ENCODE measurements around the gene NRSN1.

DNA sequence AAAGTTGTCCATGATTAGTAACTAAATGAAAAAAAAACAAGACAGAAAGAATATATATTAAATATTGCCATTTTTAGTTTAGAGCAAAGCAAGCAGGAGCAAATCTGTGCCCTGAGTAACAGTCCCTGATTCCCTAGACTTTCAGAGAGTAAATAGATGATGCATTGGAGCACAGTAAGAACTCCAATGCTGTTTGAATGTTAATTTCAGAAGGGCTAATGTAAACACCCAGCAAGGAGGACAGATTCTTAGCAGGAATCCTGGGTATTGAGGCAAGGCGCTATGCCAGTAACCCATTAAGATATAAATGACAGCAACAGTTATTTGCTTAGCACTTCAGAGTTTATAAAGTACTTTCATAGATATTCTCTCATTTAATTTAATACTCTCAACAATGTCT, 15.6 kb upstream of the NRSN1 start:
- TF ChIP-seq, protein P1, sequence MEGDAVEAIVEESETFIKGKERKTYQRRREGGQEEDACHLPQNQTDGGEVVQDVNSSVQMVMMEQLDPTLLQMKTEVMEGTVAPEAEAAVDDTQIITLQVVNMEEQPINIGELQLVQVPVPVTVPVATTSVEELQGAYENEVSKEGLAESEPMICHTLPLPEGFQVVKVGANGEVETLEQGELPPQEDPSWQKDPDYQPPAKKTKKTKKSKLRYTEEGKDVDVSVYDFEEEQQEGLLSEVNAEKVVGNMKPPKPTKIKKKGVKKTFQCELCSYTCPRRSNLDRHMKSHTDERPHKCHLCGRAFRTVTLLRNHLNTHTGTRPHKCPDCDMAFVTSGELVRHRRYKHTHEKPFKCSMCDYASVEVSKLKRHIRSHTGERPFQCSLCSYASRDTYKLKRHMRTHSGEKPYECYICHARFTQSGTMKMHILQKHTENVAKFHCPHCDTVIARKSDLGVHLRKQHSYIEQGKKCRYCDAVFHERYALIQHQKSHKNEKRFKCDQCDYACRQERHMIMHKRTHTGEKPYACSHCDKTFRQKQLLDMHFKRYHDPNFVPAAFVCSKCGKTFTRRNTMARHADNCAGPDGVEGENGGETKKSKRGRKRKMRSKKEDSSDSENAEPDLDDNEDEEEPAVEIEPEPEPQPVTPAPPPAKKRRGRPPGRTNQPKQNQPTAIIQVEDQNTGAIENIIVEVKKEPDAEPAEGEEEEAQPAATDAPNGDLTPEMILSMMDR (IDR thresholded peaks at IDR 0.05) = no peak
- TF ChIP-seq POLR2A (IDR thresholded peaks at IDR 0.05) = no peak

All from sigmoid colon (tissue), 3 donors.